IMR-90 (cell line): ENCODE data around the gene APP. TPM values are rescaled to one million over a fixed set of nuclear protein-coding genes. Genes with fewer than 3 reads are reported as not detected.
A peak's percentile ranks its signal among the peaks of the same experiment; 100 is the strongest.

Experiments
- ATAC-seq: fragments of 200-7000 bp; cut with Tn5 transposase; 2 replicates; pipeline ENCODE4 v1.9.1; 2020; ENCODE audit warnings: low read depth, mild to moderate bottlenecking, moderate library complexity
- BruUV-seq: library from RNA; stranded (reverse); fragments of 400-500 nt; replicated peaks from 2 replicates; lab custom pipeline; 2021; lab: Mats Ljungman, UMichigan
- CTCF ChIA-PET: fragments of 300-600 bp; formaldehyde crosslinking; extraction: SDS; loops from one replicate; lab custom pipeline; 2021; ENCODE audit warnings: antibody characterized with exemption; lab: Yijun Ruan, JAX
- POLR2A ChIA-PET: fragments of 300-600 bp; sonication (Branson Sonifier 250); formaldehyde crosslinking; loops from one replicate; lab custom pipeline; 2022; ENCODE audit warnings: antibody characterized with exemption; ENCODE audit not compliant: unreplicated experiment; lab: Charles Lee
- DNase-seq: peaks from one replicate; pipeline ENCODE4 v3.0.0; 2013
- H2AFZ ChIP-seq: replicated peaks from 2 replicates; pipeline ENCODE3; 2013; ENCODE audit warnings: low read length, mild to moderate bottlenecking; ENCODE audit not compliant: poor library complexity
- H2AK5ac ChIP-seq: 2 replicates; pipeline ENCODE4 v1.6.1; 2013; ENCODE audit warnings: low read depth, low read length, inconsistent platforms
- H2AK9ac ChIP-seq: replicated peaks from 2 replicates; pipeline ENCODE3; 2013; ENCODE audit warnings: mild to moderate bottlenecking, low read depth, low read length, moderate library complexity; ENCODE audit not compliant: poor library complexity
- H2BK120ac ChIP-seq: 2 replicates; pipeline ENCODE4 v1.6.1; 2013; ENCODE audit warnings: low read depth, low read length, inconsistent platforms
- H2BK15ac ChIP-seq: 3 replicates; pipeline ENCODE4 v1.6.1; 2013; ENCODE audit warnings: low read depth, low read length, inconsistent platforms
- H2BK20ac ChIP-seq: 2 replicates; pipeline ENCODE4 v1.6.1; 2013; ENCODE audit warnings: low read depth, mild to moderate bottlenecking, inconsistent platforms, low read length, moderate library complexity
- H2BK5ac ChIP-seq: 2 replicates; pipeline ENCODE4 v1.6.1; 2013; ENCODE audit warnings: mild to moderate bottlenecking, low read depth, low read length, inconsistent platforms; ENCODE audit not compliant: poor library complexity, severe bottlenecking
- H3K14ac ChIP-seq: replicated peaks from 2 replicates; pipeline ENCODE4 v1.6.1; 2013; ENCODE audit warnings: low read depth, low read length, inconsistent platforms
- H3K18ac ChIP-seq: 2 replicates; pipeline ENCODE4 v1.6.1; 2013; ENCODE audit warnings: low read depth, low read length, control low read depth
- H3K23ac ChIP-seq: 2 replicates; pipeline ENCODE4 v1.6.1; 2013; ENCODE audit warnings: low read depth, low read length, inconsistent platforms
- H3K27ac ChIP-seq: 2 replicates; pipeline ENCODE4 v1.5.1; 2013; ENCODE audit warnings: mild to moderate bottlenecking, control low read depth, low read length; ENCODE audit not compliant: insufficient read depth
- H3K27me3 ChIP-seq: 2 replicates; pipeline ENCODE4 v1.6.1; 2013; ENCODE audit warnings: low read length; ENCODE audit not compliant: control insufficient read depth, insufficient read depth
- H3K36me3 ChIP-seq: 2 replicates; pipeline ENCODE4 v1.6.1; 2013; ENCODE audit warnings: low read length, mixed read lengths; ENCODE audit not compliant: control insufficient read depth, insufficient read depth
- H3K4ac ChIP-seq: 2 replicates; pipeline ENCODE4 v1.6.1; 2013; ENCODE audit warnings: low read depth, low read length, inconsistent platforms
- H3K4me1 ChIP-seq: 2 replicates; pipeline ENCODE4 v1.6.1; 2013; ENCODE audit warnings: low read length, mixed read lengths; ENCODE audit not compliant: control insufficient read depth, insufficient read depth
- H3K4me2 ChIP-seq: 2 replicates; pipeline ENCODE4 v1.6.1; 2013; ENCODE audit warnings: low read depth, mild to moderate bottlenecking, control low read depth, low read length, moderate library complexity
- H3K4me3 ChIP-seq: 2 replicates; pipeline ENCODE4 v1.5.1; 2013; ENCODE audit warnings: low read depth, mild to moderate bottlenecking, control low read depth, low read length, moderate library complexity; ENCODE audit not compliant: insufficient read depth
- H3K56ac ChIP-seq: 2 replicates; pipeline ENCODE4 v1.6.1; 2013; ENCODE audit warnings: low read length, inconsistent platforms; ENCODE audit not compliant: insufficient read depth; ENCODE audit errors: extremely low read depth
- H3K79me1 ChIP-seq, 2 experiments: 2 replicates each; pipeline ENCODE4 v1.6.1; 2013; ENCODE audit warnings: low read length in 2 of 2, inconsistent platforms in 1 of 2, low read depth in 1 of 2
- H3K9ac ChIP-seq: 2 replicates; pipeline ENCODE4 v1.6.1; 2013; ENCODE audit warnings: low read depth, low read length, control low read depth
- H3K9me1 ChIP-seq: 2 replicates; pipeline ENCODE4 v1.6.1; 2013; ENCODE audit warnings: low read length, inconsistent platforms; ENCODE audit not compliant: insufficient read depth
- H3K9me3 ChIP-seq: 2 replicates; pipeline ENCODE4 v1.6.1; 2013; ENCODE audit warnings: low read length; ENCODE audit not compliant: control insufficient read depth, insufficient read depth
- H4K20me1 ChIP-seq: 2 replicates; pipeline ENCODE4 v1.6.1; 2013; ENCODE audit warnings: low read length, inconsistent platforms; ENCODE audit not compliant: insufficient read depth
- H4K5ac ChIP-seq: 2 replicates; pipeline ENCODE4 v1.6.1; 2013; ENCODE audit warnings: mild to moderate bottlenecking, low read depth, low read length, control low read depth
- H4K8ac ChIP-seq, 2 experiments: 2 replicates each; pipeline ENCODE4 v1.6.1; 2013; ENCODE audit warnings: low read depth in 2 of 2, low read length in 2 of 2, control low read depth in 1 of 2, inconsistent platforms in 1 of 2
- H4K91ac ChIP-seq: 2 replicates; pipeline ENCODE4 v1.6.1; 2013; ENCODE audit warnings: low read depth, low read length, inconsistent platforms; ENCODE audit not compliant: insufficient read depth
- FOS ChIP-seq: fragments of 150-350 bp; IDR thresholded peaks from 2 replicates; pipeline ENCODE4 v1.6.1; 2016; ENCODE audit warnings: low read depth, low read length
- RCOR1 ChIP-seq: IDR thresholded peaks from 2 replicates; pipeline ENCODE4 v1.6.1; 2012; ENCODE audit warnings: mild to moderate bottlenecking, low read length, improper control_type of control experiment; ENCODE audit not compliant: insufficient replicate concordance
- SMC3 ChIP-seq: fragments of 150-350 bp; IDR thresholded peaks from 2 replicates; pipeline ENCODE4 v1.6.1; 2016; ENCODE audit warnings: low read depth, mild to moderate bottlenecking, antibody characterized with exemption, low read length, moderate library complexity
- WGBS, 2 experiments: methylation state at CpG; one replicate each; pipeline versions ENCODE4 v1.1.5 to v1.1.7; 2013; ENCODE audit warnings: missing lambda C conversion rate in 2 of 2; ENCODE audit not compliant: insufficient read length in 1 of 2; ENCODE audit errors: extremely low coverage in 2 of 2; 5-methylcytosine and 5-hydroxymethylcytosine counted together
- dilution Hi-C: fragments of 300-500 bp; cut with HindIII; formaldehyde crosslinking; loops from one replicate; pipeline ENCODE4 v1.14.3; 2018; ENCODE audit warnings: low sequenced_read_pairs; ENCODE audit not compliant: unreplicated experiment
- in situ Hi-C: fragments of 300-500 bp; cut with MboI; formaldehyde crosslinking; loops from 3 replicates; pipeline ENCODE4 v1.14.3; 2019; ENCODE audit warnings: low sequenced_read_pairs, inconsistent platforms, mixed read lengths
- intact Hi-C: fragments of 100-400 bp; cut with micrococcal nuclease; formaldehyde crosslinking; loops from 2 replicates; pipeline ENCODE4 v1.10.0; 2022
- polyA plus RNA-seq, 3 experiments: library from polyadenylated mRNA; depleted of rRNA; stranded (reverse); fragments of >200 nt; gene quantifications; 2 replicates each; pipeline ENCODE4 v1.2.3, GENCODE V29; 2012; ENCODE audit warnings: low replicate concordance in 1 of 3
- total RNA-seq: library from RNA; depleted of rRNA; stranded (reverse); fragments of >200 nt; gene quantifications from 2 replicates; pipeline ENCODE4 v1.2.3, GENCODE V29; 2012
- TF ChIP-seq, protein P1 (sequence below): conservative IDR thresholded peaks from 2 replicates; pipeline ENCODE4 v1.5.1; 2012; ENCODE audit warnings: mild to moderate bottlenecking, low read depth, low read length, improper control_type of control experiment

APP gene
- total and polyA plus RNA-seq, 2 of the 4 experiments (the other 2 are of a cell fraction): 191 to 530 TPM

GRCh38 chr21:26115899-26116298, 54.7 kb downstream of the APP start:
- Histone ChIP-seq H3K27me3 (no peaks in the 10 kb centered on the region), H2AK9ac (no peak overlapping the region), H3K56ac (no peak overlapping the region), H3K4ac (no peak overlapping the region), H3K4me1 (peaks cover 4% of the 10 kb centered on the region), H3K9me1 (peaks cover 9% of the 10 kb centered on the region), H3K18ac (no peak overlapping the region), H3K4me3 (no peak overlapping the region), H3K23ac (no peak overlapping the region), H3K9ac (no peak overlapping the region), H2BK120ac (no peak overlapping the region), H3K4me2 (no peak overlapping the region), H4K5ac (no peak overlapping the region), H2BK15ac (no peak overlapping the region), H3K27ac (no peak overlapping the region), H3K79me1 (peaks cover 42 to 71% of the 10 kb centered on the region in 2 experiments), H2BK20ac (no peak overlapping the region), H4K8ac (no peak overlapping the region), H2BK5ac (no peak overlapping the region), H2AFZ (no peak overlapping the region), H3K36me3 (peaks cover 5% of the 10 kb centered on the region), H4K20me1 (peaks cover 16% of the 10 kb centered on the region), H4K91ac (no peak overlapping the region), H3K14ac (no peak overlapping the region), H2AK5ac (no peak overlapping the region), H3K9me3 (no peaks in the 10 kb centered on the region)
- no TSS peak for BruUV-seq
- in situ Hi-C loops: no loop called here
- ChIA-PET POLR2A (no interaction called here), CTCF (no interaction called here)
- ATAC-seq: no peak
- WGBS, 2 experiments: no CpG with 5 or more reads among the region's 2 CpGs
- intact Hi-C loops: no loop called here
- dilution Hi-C loops: no loop called here
- DNase-seq: peak; percentile 75
- TF ChIP-seq, protein P1, sequence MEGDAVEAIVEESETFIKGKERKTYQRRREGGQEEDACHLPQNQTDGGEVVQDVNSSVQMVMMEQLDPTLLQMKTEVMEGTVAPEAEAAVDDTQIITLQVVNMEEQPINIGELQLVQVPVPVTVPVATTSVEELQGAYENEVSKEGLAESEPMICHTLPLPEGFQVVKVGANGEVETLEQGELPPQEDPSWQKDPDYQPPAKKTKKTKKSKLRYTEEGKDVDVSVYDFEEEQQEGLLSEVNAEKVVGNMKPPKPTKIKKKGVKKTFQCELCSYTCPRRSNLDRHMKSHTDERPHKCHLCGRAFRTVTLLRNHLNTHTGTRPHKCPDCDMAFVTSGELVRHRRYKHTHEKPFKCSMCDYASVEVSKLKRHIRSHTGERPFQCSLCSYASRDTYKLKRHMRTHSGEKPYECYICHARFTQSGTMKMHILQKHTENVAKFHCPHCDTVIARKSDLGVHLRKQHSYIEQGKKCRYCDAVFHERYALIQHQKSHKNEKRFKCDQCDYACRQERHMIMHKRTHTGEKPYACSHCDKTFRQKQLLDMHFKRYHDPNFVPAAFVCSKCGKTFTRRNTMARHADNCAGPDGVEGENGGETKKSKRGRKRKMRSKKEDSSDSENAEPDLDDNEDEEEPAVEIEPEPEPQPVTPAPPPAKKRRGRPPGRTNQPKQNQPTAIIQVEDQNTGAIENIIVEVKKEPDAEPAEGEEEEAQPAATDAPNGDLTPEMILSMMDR: no peak
- TF ChIP-seq FOS (no peak), SMC3 (no peak), RCOR1 (no peak)
